Transverse colon (tissue), 4 donors: ENCODE measurements around the gene OSGIN1.

Experiments
- POLR2A ChIP-seq: fragments of 450-650 bp; IDR thresholded peaks from one replicate; pipeline ENCODE4 v1.6.1; 2016; ENCODE audit warnings: antibody characterized with exemption, mild to moderate bottlenecking, moderate library complexity
- POLR2AphosphoS5 ChIP-seq, 3 donors: sonication (generic); formaldehyde crosslinking; IDR thresholded peaks; one replicate each; pipeline ENCODE4 v1.6.1; 2016; ENCODE audit warnings: antibody characterized with exemption in 3 of 3
- TF ChIP-seq, protein P1 (sequence below), 5 experiments: fragments of 200-600 bp in 3 of 5; fragments of 450-650 bp in 2 of 5; sonication (generic) in 3 of 5; IDR thresholded peaks; 1 replicate in 2 of 5; 2 replicates in 3 of 5; pipeline ENCODE4 v1.5.1; 2016 to 2017; ENCODE audit warnings: antibody characterized with exemption in 5 of 5, inconsistent platforms in 3 of 5, mild to moderate bottlenecking in 2 of 5, moderate library complexity in 1 of 5

DNA sequence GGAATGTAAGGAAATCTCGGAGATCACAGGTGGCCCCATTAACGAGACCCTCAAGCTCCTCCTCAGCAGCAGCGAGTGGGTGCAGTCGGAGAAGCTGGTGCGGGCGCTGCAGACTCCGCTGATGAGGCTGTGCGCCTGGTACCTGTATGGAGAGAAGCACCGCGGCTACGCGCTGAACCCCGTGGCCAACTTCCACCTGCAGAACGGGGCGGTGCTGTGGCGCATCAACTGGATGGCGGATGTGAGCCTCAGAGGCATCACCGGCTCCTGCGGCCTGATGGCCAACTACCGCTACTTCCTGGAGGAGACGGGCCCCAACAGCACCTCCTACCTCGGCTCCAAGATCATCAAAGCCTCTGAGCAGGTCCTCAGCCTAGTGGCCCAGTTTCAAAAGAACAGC is 38.0 kb upstream of the OSGIN1 start:
- TF ChIP-seq POLR2A = no peak
- TF ChIP-seq, protein P1, sequence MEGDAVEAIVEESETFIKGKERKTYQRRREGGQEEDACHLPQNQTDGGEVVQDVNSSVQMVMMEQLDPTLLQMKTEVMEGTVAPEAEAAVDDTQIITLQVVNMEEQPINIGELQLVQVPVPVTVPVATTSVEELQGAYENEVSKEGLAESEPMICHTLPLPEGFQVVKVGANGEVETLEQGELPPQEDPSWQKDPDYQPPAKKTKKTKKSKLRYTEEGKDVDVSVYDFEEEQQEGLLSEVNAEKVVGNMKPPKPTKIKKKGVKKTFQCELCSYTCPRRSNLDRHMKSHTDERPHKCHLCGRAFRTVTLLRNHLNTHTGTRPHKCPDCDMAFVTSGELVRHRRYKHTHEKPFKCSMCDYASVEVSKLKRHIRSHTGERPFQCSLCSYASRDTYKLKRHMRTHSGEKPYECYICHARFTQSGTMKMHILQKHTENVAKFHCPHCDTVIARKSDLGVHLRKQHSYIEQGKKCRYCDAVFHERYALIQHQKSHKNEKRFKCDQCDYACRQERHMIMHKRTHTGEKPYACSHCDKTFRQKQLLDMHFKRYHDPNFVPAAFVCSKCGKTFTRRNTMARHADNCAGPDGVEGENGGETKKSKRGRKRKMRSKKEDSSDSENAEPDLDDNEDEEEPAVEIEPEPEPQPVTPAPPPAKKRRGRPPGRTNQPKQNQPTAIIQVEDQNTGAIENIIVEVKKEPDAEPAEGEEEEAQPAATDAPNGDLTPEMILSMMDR (IDR thresholded peaks at IDR 0.05) = no peak
- no peak for TF ChIP-seq POLR2AphosphoS5 (IDR thresholded peaks at IDR 0.05)
